Kidney (tissue), 14 donors: Measurements from ENCODE around the gene TEFM. TPM values are rescaled to one million over a fixed set of nuclear protein-coding genes. Genes with fewer than 3 reads are reported as not detected.
"Not testable (repeated sequence)": the region's sequence is repeated elsewhere in the genome, so short reads cannot be mapped to it uniquely, and the experiment has no call there.

Source experiments
- DNase-seq, 5 donors: peaks; one replicate each; pipeline ENCODE4 v3.0.0-alpha.2; 2013 to 2020
- FAIRE-seq: peaks from 2 replicates; lab custom pipeline; 2012; peaks lifted over from hg19 to GRCh38; lab: Jason Lieb, UNC
- H3K27ac ChIP-seq, 2 donors: one replicate each; pipeline ENCODE4 v1.7.0; 2013; ENCODE audit warnings: low read depth in 2 of 2, low read length in 2 of 2, inconsistent platforms in 1 of 2
- H3K27me3 ChIP-seq: one replicate; pipeline ENCODE4 v1.7.1; 2013; ENCODE audit warnings: low read length, inconsistent platforms; ENCODE audit not compliant: control insufficient read depth, insufficient read depth
- H3K36me3 ChIP-seq, 3 donors: one replicate each; pipeline versions ENCODE4 v1.7.0 to v1.7.1; 2013; ENCODE audit warnings: low read length in 3 of 3, control low read depth in 1 of 3, inconsistent platforms in 1 of 3; ENCODE audit not compliant: insufficient read depth in 3 of 3, control insufficient read depth in 2 of 3
- H3K4me1 ChIP-seq, 3 donors: one replicate each; pipeline versions ENCODE4 v1.7.0 to v1.7.1; 2013; ENCODE audit warnings: low read length in 3 of 3, inconsistent platforms in 1 of 3, low read depth in 1 of 3; ENCODE audit not compliant: control insufficient read depth in 2 of 3, insufficient read depth in 2 of 3
- H3K4me3 ChIP-seq, 3 donors: one replicate each; pipeline versions ENCODE4 v1.7.0 to v1.8.1; 2013; ENCODE audit warnings: low read length in 3 of 3, control low read depth in 1 of 3, inconsistent platforms in 1 of 3
- H3K9ac ChIP-seq, 3 donors: one replicate each; pipeline versions ENCODE4 v1.7.0 to v1.7.1; 2013; ENCODE audit warnings: low read length in 3 of 3, control low read depth in 1 of 3, inconsistent platforms in 1 of 3
- H3K9me3 ChIP-seq, 3 donors: one replicate each; pipeline versions ENCODE4 v1.7.0 to v1.7.1; 2013; ENCODE audit warnings: low read length in 3 of 3, control low read depth in 1 of 3, inconsistent platforms in 1 of 3; ENCODE audit not compliant: control insufficient read depth in 2 of 3, insufficient read depth in 1 of 3
- CTCF ChIP-seq: IDR thresholded peaks from 3 replicates; pipeline ENCODE4 v1.5.1; 2012; ENCODE audit warnings: mild to moderate bottlenecking, moderate library complexity, borderline replicate concordance; ENCODE audit not compliant: insufficient read depth; ENCODE audit errors: extremely low read depth
- intact Hi-C: fragments of 100-400 bp; cut with DNase I; formaldehyde crosslinking; loops from one replicate; pipeline ENCODE4 v1.11.1; 2022
- polyA plus RNA-seq: library from polyadenylated mRNA; stranded (reverse); fragments of 350-450 nt; fragmentation: Illumina TruSeq; extraction: RNeasy Lipid Tissue Mini Kit (QIAGEN cat#74804); gene quantifications from one replicate; pipeline ENCODE4 v1.2.3, GENCODE V29; 2014; ENCODE audit warnings: low read depth, low replicate concordance; ENCODE audit not compliant: insufficient read depth
- total RNA-seq: library from RNA; stranded (reverse); fragmentation: NEBNext Ultra II Directional; extraction: Animal tissue kit (Norgen Biotek cat#: 25700); gene quantifications from one replicate; pipeline ENCODE4 v1.2.1, GENCODE V29; 2021
- donor health status: control.
- donor health status: control.
- donor health status: control.
- donor health status: control.
- donor health status: control.
- donor health status: DM: yes; HTN: yes; CAD: no.
- donor health status: Normal renal cell carcinoma (clear cell type).

TEFM gene
- total and polyA plus RNA-seq, 2 donors from 2014 or later, result 14.0 to 14.3 TPM

GRCh38 chr17:30933966-30934365 is 27.9 kb upstream of the TEFM start:
- no peaks in the 10 kb centered on the region for H3K9me3 ChIP-seq
- FAIRE-seq, result no peak

GRCh38 chr17:30931582-30931981 is 25.5 kb upstream of the TEFM start:
- H3K36me3 ChIP-seq, FAIRE-seq, H3K4me1 ChIP-seq, H3K9ac ChIP-seq, intact Hi-C loops, H3K27ac ChIP-seq, H3K9me3 ChIP-seq, DNase-seq, H3K4me3 ChIP-seq, H3K27me3 ChIP-seq: not testable (repeated sequence)

More at GRCh38 chr17:30933966-30934365, 27.9 kb upstream of the TEFM start:
- Histone ChIP-seq H3K4me1 (no peaks in the 10 kb centered on the region), H3K4me3 (no peak overlapping the region), H3K36me3 (peaks cover 0 to 4% (median 3%) of the 10 kb centered on the region in 3 donors), H3K9ac (no peak overlapping the region), H3K27me3 (no peaks in the 10 kb centered on the region), H3K27ac (no peak overlapping the region)
- no peak for DNase-seq
- TF ChIP-seq CTCF, result no peak
- intact Hi-C loops, result no loop called here

GRCh38 chr17:30930495-30930894 is 24.5 kb upstream of the TEFM start:
- no peak for TF ChIP-seq CTCF
- Histone ChIP-seq H3K36me3 (peaks cover 0 to 3% (median 1%) of the 10 kb centered on the region in 3 donors), H3K4me3 (no peak overlapping the region), H3K27ac (no peak overlapping the region), H3K9ac (no peak overlapping the region), H3K4me1 (no peaks in the 10 kb centered on the region), H3K9me3 (no peaks in the 10 kb centered on the region), H3K27me3 (no peaks in the 10 kb centered on the region)
- intact Hi-C loops, result no loop called here
- no peak for DNase-seq
- FAIRE-seq, result no peak

GRCh38 chr17:30929861-30930260 is 23.8 kb upstream of the TEFM start:
- not testable (repeated sequence) for H3K27ac ChIP-seq

More at GRCh38 chr17:30929861-30930260, 23.8 kb upstream of the TEFM start:
- H3K27me3 ChIP-seq, DNase-seq, H3K4me1 ChIP-seq, H3K9ac ChIP-seq, H3K36me3 ChIP-seq, H3K4me3 ChIP-seq, H3K9me3 ChIP-seq, FAIRE-seq, intact Hi-C loops: not testable (repeated sequence)
